HepG2 (cell line): ENCODE results near the gene CPNE2. TPM values are rescaled to one million over a fixed set of nuclear protein-coding genes. Genes with fewer than 3 reads are reported as not detected.

Experiments used
- E2F1 ChIP-seq: sonication (generic); formaldehyde crosslinking; IDR thresholded peaks from 2 replicates; pipeline ENCODE4 v1.5.0; 2020; ENCODE audit warnings: missing genetic modification reagents
- MTA3 ChIP-seq: sonication (generic); formaldehyde crosslinking; IDR thresholded peaks from 2 replicates; pipeline ENCODE4 v1.4.0; 2020; ENCODE audit warnings: missing genetic modification reagents
- SNAPC4 ChIP-seq: sonication (generic); formaldehyde crosslinking; IDR thresholded peaks from 2 replicates; pipeline ENCODE4 v1.4.0; 2020; ENCODE audit warnings: mild to moderate bottlenecking, missing genetic modification reagents
- ZNF468 ChIP-seq: sonication (generic); formaldehyde crosslinking; IDR thresholded peaks from 2 replicates; pipeline ENCODE4 v1.8.0; 2022; ENCODE audit warnings: mild to moderate bottlenecking, moderate library complexity, missing genetic modification reagents
- polyA plus RNA-seq, 8 experiments: library from polyadenylated mRNA; depleted of rRNA in 3 of 8; stranded (reverse) in 7 of 8; unstranded in 1 of 8; fragments of >200 nt; fragmentation: Illumina TruSeq in 4 of 8; extraction: Trizol in 4 of 8; gene quantifications; 2 replicates each; pipeline versions ENCODE4 v1.2.1 to v1.2.3, GENCODE V29; 2011 to 2016; ENCODE audit warnings: low read depth in 4 of 8, missing spikeins in 1 of 8, mixed read lengths in 1 of 8; ENCODE audit not compliant: insufficient read depth in 1 of 8
- total RNA-seq, 5 experiments: library from RNA; depleted of rRNA; stranded (reverse); fragments of >200 nt; fragmentation: Illumina TruSeq; extraction: Trizol; gene quantifications; 2 replicates each; pipeline ENCODE4 v1.2.3, GENCODE V29; 2016; ENCODE audit warnings: low read depth in 1 of 5

CPNE2 gene
- total and polyA plus RNA-seq, 2 of the 13 experiments (the other 11 are each of a cell fraction or from before 2014, with no cell fraction given) = 10.6 to 23.3 TPM

- TF ChIP-seq SNAPC4 (CRISPR knock-in tag) (no peak), ZNF468 (CRISPR knock-in tag) (no peak), MTA3 (no peak), E2F1 (CRISPR knock-in tag) (no peak)
These were observed 49.6 kb downstream of the CPNE2 start (continued) for GRCh38 chr16:57141822-57142631.
